Activated CD4-positive, alpha-beta T cell treated with anti-CD3 and anti-CD28 coated beads for 48 hours (primary cell): ENCODE results near the gene SHB.
A peak's percentile ranks its signal among the peaks of the same experiment; 100 is the strongest.

Experiments used
- DNase-seq: peaks from one replicate; pipeline ENCODE4 v3.0.0-alpha.2; 2020

SHB gene

DNA sequence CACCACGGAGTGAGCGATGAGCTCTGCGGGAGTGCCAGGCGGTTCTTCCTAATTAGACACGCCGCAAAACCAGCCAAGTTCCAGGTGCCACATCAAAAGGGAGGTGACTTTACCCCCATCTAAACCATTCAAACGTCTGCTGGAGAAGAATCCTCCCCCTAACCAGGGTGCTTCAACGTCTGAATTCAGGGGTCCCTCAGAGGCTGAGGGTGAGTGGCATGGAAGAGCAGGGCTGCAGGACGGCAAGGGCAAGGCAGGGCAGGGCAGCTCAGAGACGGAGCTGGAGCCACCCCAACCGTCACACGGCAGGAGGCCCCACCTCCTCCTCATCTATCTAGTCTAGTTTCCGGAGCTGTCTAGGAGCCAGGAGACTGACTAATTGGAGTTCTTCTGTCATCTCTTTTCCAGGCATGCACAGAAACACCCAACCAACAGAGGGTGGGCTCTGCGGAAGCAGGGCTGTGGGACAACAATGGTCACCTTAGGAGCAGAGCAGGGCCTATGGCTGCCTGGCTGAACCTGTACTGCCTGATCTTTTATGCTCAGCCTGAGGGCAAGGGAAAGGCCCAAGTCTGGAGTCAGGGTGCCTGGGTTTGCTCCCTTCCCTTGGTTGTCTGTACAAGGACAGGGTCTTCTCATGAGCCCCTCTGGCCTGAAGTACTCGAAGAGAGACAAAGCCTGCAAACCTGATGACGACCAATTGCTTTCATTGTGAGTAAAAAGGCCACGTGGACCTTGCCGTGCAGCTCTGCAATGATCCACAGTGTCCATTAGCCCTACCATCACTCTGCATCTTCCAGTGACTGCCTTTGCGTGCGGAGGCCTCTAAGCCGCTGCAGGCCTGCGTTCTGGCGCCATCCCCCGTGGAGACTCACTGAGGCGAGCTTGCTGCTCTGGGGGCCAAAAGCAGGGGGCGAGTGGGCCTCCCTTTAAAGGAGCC, 84.1 kb downstream of the SHB start:
- peak; percentile 11 for DNase-seq

DNA sequence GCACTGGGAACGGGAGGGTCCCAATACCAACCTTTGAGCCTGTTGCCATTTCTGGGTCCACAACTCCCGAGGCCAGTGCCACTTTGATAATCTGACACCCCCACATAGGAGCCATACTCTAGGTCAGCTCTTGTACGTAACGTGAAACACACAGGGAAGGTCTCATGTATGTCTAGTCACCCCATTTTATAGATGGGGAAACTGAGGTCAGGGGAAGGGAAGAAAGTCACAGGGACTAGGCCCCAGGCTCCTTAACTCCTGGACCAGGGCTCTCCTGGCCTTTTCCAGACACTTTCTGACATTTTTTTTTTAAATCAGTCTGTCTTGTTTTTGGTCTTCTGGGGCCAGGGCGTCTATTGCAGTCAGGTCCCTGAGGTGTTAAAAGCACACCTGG, 84.8 kb downstream of the SHB start:
- no peak for DNase-seq

DNA sequence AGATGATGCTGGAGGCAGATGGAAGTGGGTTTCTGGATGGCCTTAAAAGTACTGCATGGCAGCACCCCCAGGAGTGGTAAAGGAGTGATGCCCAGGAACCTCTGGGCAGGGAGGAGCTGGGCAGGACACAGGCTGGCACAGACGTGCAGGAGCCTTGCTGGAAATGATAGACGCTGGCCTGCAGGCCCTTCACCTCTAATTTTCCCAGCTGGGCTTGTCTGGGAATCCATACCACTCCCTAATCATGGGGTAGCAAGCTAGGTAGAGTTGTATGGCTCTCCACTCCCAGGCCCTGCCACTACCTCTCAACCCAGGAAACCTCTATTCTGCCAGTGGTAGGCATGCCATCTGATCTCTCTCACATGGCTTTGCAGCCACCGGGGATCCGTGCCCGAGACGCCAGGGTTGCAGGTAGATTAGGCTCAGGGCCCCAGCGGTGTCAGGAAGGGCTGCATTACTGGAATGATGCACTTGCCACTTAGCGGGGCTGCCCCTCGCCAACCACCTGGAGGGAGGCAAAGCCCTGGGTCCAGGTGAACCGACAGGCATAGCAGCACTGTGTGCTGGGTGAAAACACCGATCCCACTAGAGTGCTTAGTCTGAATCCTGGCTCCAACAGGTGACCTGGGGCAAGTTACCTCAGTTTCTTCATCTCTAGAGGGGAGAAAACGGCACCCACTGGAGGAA, 85.5 kb downstream of the SHB start:
- DNase-seq, result no peak

DNA sequence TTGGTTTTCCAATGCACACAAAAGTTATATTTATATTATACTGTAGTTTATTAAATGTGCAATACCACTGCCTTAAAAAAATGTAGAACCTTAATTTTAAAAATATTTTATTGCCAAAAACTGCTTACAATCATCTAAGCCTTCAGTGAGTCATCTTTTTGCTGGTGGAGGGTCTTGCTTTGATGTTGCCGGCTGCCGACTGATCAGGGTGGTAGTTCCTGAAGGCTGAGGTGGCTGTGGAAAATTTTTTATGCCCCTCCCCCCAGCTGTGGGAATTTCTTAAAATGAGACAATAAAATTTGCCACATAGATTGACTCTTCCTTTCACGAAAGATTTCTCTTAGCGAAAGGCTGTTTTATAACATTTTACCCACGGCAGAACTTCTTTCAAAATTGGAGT, 89.2 kb downstream of the SHB start:
- no peak for DNase-seq

DNA sequence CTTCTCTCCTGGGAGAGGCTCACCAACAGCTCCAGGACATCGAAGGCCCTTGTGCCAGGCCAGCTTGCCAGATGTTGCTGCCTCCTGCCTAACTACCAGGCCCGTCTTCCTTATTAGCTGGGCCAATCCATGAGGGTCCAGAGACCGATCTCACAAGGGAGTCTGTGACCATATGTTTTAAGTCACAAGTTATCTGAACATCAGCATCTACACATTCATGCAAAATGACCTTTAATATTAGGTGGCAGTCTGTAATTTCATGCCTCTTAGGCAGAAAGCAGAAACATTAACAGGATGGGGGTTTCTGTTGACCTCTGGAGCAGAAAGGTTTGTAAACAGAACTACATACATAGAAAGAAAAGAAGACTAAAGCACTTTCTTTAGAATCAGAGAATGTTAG, 90.0 kb downstream of the SHB start:
- no peak for DNase-seq

DNA sequence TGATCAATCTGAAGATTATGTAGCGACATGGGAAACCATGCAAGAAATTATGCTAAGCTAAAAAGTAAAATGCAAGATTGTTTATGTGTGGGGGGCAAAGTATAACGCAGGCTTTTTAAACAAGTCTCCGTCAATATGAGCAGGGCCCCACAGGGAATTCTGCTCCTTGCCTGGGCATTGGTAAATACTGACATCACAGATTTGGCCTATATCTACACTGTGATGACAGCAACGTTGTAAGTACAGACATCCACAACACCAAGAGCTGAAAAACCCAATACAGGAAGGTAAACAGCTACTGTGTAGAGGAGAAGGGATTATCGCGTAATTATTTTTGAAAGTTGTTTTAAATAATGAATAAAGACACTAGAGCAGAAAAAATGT, 90.6 kb downstream of the SHB start:
- DNase-seq, result no peak

DNA sequence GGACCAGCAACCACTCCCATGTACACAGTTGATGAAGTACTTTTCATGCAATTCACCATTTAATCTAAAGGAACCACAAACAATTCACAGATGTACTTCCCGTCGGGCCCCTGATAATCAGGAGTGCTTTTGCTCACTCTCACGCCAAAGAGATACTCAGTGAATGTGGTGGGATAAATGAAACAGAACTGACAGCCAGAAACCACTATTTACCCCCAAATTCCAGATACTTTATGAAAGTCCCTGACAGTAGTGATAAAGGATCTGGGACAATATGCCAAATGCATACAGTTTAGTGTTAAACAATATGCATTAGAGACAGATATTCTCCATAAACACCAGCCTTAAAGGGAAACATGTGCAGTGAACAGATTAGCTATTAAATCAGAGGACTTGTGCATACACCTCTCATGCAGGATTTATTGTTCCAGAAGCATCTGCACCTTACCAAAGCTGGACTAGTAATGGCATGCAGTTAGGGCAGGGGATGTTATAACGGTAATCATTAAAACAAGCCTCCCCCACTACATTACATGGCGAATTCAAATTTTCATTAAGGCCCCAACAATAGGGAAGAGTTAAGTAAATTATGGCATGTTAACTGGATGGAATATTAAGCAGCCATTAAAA, 91.1 kb downstream of the SHB start:
- DNase-seq, result no peak

DNA sequence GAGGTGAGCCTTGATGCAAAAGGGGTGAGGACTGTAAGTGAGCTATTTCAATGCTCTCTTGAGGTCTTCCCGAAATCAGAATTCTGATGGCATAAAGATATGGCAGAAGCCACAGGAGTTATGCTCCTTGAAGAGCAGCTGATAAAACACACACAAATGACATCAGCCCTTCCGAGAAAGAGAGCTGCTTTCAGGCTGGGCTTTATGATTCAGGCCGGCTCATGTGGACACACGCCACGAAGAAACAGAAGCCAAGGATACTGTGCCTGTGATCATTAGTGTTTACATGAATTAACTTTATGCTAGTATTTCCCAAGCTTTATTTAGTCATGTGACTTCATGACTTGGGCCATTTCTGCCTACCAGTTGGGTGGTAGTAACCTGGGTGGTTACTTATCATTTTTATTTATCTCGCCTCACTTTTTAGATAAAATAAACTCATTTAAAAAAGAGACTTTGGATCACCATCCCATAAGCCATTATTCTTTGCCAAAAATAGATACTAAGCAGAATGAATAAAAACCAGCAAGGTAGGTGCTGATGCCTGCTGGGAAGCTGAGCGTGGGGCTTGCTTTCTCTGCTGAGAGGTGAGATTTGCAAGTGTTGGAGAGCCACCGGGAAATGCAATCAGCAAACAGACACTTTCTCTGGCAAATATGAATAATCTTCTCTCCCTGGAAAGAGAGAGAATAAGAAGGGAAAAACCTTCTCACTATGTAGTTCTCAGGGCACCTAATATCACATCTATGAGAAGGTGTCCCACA, 92.1 kb downstream of the SHB start:
- DNase-seq, result no peak

DNA sequence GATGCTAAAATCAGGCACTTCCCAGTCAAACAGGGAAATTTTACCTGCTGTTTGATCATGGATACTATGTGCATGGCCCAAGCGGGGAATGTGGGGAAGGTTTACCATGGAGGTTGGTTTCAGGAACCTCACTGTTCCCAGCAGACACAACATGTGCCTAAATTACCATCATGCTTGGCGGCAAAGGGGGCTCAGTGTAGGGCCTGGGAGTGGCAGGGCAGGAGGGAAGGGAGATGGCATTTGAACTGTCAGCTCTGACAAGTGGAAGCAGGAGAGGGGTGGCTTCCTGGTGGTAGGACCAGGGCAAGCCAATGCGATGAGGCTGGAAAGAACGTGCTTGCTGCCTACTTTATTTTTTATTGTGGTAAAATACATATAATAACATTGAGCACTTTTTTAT, 93.4 kb downstream of the SHB start:
- DNase-seq, result no peak

DNA sequence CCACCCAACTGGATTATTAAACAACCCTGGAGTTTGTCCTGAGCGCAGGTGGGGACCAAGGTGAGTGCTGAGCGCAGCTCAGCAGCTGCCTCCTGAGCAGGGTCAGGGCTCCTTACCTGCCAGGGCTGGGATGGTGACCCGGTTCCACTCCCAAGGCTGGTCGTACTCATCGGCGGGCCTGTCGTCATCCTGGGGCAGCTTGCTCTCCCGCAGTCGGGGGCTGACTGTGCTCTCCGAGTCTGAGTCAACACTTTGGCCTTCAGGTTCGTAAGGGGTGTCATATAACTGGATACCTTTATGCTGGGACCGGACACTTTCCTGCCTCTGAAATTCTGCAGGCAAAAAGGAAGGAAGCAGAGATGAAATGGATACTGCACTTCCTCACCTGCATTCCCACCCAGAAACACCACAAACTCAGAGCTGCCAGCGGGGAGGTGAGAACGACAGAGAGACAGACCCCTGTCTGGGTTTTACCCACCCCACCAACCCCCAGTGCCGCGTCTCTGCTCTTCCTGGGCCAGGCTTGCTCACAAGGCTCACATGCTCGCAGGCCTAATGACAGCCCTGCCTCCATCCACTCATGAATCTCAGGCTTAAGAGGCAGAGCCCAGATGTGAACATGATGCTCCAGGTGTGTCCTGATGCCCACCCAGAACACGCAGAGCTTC, 94.4 kb downstream of the SHB start:
- no peak for DNase-seq

DNA sequence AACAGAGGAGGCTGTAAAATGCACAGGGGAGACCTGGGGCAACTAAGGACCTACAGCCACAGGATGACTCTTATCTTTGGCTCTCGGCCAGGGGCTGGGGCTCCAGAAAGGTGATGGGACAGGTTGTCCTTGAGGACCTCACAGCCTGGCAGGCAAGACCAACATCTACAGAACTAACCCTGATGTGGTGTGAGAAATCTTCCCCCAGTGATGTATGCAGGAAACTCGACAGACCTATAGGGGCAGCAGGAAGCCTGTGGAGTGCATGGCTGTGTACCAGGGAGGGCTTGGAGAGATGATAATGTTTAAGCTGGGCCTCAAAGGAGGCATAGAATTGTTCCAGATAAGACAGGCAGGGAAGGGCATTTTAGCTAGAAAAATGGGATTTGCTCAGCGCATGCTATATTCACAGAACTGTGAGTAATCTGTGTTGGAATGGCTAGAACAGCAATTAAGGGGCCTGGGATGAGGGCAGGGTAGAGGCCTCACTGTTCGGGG, 96.6 kb downstream of the SHB start:
- no peak for DNase-seq

DNA sequence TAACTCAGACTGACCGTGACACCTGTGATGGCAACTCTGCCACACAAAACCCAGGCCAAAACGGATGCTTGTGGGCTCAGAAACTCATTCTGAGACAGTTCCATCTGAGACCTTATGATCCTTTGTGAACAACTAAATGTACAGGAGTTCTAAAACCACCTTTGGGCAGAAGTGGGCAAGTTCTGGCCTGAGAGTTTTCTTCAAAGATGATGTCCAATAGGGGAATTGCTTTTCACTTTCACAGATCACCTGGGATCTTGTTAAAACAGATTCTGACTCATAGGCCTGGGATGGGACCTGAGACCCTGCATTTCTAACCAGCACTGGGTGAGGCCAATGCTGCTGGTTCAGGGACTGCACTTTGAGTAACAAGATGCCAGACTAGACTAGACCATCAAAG, 97.3 kb downstream of the SHB start:
- DNase-seq, result no peak

DNA sequence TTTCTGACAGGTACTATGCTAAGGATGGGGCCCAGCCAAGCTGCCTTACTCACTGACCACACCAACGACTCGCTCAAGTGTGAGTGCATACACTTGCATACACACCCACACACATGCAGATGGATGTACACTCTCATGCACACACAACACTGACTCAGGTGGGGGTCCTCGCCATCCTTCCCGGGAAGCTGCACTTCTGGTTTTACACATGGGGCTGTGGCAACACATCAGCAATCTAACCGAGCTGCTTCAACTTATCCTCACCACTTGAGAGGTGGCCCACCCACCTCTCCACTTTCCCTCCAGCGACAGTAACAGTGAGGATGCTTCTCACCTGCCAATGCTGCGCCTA, 97.9 kb downstream of the SHB start:
- DNase-seq, result peak; percentile 34

DNA sequence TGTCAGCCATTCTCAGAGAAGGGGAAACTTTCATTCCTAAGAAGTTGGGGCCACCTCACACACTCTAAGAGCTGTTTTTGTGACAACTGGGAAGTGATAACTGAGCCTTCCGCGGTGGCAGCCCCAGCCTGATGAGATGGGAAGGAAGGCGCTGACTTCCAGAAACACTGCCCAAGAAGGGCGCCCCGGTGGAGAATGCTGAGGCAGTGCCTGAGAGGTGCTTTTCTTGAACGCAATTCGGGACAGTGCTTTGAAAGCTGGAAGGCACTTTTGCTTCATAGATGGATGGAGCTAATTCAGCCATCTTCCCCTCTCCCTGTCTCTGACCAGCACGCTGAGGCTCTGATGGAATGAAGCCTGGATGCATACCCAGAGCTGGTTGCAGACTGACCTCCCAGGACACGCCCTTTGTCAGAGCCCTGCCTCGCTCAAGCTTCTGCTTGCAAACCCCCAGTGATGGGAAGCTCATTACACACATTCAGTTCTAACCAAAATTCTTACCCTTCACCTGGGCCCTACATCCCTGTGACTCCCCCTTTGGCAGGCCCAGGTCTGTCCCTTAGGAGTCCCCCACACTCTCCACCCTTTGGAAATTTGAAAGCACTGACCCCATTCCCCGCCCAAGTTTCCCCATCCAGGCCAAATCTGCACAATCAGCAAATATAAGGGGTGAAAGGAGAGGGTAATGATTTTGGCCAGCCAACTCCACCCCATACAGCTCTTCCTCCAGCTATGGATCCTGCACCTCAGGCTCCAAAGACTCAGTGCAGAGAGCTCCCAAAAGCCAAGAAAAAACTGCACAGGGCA, 98.5 kb downstream of the SHB start:
- DNase-seq, result no peak

DNA sequence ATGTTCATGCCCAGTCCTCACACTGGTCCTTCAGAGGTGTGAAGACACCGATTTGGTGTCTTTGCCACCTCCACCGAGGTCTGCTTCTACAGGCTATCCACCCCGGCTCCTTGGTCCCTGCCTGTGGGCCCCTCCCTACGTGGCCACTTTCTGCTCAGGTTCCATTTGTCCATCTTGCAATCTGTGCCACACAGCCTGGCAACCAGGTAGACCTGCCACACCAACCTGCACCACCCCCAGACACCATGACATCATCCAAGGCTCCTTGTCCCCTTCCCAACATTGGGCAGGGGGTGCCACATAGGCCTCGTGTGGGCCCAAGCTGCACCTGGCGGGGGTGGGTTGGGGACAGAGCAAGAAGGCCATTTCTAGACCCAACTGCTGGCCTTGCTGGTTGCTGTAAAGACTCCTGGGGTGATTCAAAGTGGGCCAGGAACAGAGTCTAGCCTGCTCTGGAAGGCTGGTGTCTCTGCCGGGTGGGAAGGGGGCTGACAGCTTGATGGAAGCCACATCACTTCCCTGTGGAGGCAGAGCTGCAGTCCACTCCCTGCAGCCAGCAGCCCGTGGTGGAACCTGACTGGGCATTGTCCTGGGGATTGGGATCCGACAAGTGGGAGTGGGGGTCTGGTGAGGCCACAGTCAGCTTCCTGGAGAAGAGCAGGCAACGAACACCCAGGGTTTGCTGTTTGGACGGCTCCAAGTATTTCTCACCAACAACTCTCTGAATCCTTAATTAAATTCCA, 99.3 kb downstream of the SHB start:
- DNase-seq, result no peak

DNA sequence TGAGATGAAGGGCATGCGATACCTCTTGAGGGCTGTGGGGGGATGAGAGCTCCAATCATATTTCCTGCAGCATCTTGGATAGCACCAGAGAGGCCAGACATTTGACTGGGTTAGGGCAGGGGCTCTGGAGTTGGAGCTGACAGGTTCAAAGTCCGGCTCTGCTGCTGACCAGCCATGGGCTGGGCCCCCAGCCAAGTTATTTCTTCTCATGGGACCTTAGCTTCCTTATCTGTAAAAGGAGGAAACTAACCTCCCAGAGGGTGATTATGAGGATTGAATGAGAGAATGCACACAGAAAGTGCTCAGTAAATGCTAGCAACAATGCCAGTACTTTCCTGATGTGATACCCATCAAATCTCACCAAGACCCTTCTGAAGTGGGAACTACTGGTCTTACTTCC, 99.9 kb downstream of the SHB start:
- DNase-seq, result no peak

DNA sequence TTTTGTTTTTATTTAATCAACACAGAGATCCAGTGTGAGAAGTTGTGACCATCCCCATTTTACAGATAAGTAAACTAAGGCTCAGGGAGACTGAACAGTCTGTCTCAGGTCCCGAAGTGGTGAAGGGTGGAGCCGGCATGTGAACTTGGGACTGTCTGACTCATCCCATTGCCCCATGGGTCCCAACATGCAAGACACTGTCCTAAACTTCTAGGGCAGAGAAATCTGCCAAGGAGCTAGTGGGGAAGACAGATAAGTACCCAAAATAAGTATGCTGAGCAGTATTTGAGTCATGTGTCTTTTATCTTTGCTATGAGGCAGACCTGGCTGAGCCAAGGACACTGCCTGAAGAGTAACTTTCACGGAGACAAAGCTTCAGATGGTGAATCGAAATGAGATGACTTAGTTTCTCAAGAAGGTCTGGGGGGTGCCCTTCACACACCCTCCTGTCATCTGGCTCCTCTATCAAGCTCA, 100.8 kb downstream of the SHB start:
- DNase-seq, result no peak

DNA sequence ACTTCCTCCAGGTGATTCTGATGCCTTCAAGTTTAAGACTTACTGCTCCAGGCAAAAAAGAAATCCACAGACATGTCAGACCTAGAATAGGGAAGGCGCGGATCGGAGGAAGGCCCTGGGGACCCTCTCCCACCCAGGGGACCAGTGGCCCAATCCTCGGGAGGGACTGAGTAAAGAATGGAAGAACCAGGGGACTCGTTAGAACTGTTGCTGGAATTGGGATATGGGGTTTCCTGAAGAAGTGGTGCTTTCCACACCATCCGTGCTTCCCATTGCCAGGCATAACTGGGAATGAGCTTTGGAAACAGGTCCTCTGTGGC, 101.3 kb downstream of the SHB start:
- no peak for DNase-seq

DNA sequence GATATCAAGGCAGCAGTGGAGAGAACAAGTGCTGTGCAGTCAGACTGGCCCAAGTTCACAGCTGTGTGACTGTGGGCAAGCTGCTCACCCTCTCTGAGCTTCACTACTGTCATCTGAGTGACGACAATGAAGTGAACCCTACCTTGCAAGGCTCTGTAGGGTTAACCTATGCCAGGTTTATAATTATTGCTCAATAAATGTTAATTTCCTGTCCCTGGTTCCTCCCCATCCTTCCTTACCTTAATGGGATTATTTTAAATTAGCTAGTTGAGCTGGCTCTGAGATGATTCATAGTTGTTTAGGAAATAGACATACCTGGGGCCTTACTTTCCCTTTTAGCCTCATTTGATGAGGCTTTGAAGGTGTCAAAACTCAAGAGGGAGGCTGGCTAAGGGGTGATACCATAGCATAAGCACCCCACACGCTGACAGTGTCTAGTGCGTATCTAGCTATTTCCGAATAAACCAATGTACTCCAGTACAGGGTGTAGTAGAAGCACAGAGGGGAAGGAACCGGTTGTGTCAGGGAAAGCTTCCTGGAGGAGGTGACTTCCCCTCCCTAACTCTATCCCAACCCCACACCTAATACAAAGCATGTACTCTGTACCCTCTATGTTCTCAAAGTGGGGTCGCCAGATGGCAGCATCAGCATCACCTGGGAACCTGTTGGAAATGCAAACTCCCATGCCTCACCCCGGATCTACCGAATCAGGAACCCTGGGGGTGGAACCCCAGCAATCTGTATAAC, 101.8 kb downstream of the SHB start:
- no peak for DNase-seq

DNA sequence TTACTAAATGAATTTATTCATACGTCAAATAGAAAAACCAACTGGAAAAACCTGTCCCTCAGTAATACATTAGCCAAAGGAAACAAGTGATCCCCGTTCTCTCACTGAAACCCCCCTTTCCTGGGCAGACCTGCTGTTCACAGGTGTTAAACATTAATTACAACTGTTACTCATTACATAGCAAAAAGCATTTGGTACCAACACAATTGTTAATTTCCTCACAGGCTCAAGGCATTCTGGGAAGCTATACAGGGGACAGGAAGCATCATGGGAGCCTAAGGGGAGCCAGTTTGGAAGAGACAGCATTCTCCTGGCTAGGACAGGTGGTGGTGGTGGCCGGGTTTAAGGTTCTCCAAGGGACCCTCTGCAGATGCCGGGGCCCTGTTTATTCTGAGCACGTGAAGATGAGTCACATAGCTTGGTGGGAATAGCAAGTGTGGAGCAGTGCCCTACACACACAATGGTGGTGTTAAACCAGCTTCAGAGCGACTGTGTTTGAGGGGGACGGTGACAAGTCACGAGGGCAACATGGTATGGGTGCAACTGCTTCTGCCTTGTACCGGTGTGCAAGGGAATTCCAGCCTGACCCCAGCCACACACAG, 102.5 kb downstream of the SHB start:
- no peak for DNase-seq
